Spleen (tissue), 11 donors: ENCODE results near the gene FBN1. TPM values are rescaled to one million over a fixed set of nuclear protein-coding genes. Genes with fewer than 3 reads are reported as not detected.

Source experiments
- DNase-seq: peaks from one replicate; pipeline ENCODE4 v3.0.0-alpha.2; 2020
- H3K27ac ChIP-seq, 8 donors: fragments of 200-600 bp; sonication (generic) in 7 of 8; 1 replicate in 4 of 8; 2 replicates in 4 of 8; pipeline versions ENCODE4 v1.5.0 to v1.8.0; 2016 to 2021; ENCODE audit warnings: inconsistent platforms in 4 of 8, mild to moderate bottlenecking in 4 of 8, moderate library complexity in 1 of 8
- H3K27me3 ChIP-seq, 7 donors: fragments of 200-600 bp; sonication (generic) in 6 of 7; replicated peaks in 1 of 7; 1 replicate in 4 of 7; 2 replicates in 3 of 7; pipeline versions ENCODE4 v1.5.0 to v1.8.0; 2016 to 2021; ENCODE audit warnings: inconsistent platforms in 3 of 7, mild to moderate bottlenecking in 1 of 7
- H3K36me3 ChIP-seq, 6 donors: fragments of 200-600 bp; sonication (generic) in 5 of 6; 1 replicate in 4 of 6; 2 replicates in 2 of 6; pipeline versions ENCODE4 v1.5.0 to v1.8.0; 2016 to 2021; ENCODE audit warnings: inconsistent platforms in 2 of 6
- H3K4me1 ChIP-seq, 6 donors: fragments of 200-600 bp; sonication (generic) in 5 of 6; 1 replicate in 3 of 6; 2 replicates in 3 of 6; pipeline versions ENCODE4 v1.5.0 to v1.8.0; 2016 to 2021; ENCODE audit warnings: inconsistent platforms in 3 of 6
- H3K4me3 ChIP-seq, 8 donors: fragments of 200-600 bp; sonication (generic) in 7 of 8; 1 replicate in 4 of 8; 2 replicates in 4 of 8; pipeline versions ENCODE4 v1.5.0 to v1.8.0; 2016 to 2021; ENCODE audit warnings: inconsistent platforms in 4 of 8, mild to moderate bottlenecking in 4 of 8, moderate library complexity in 2 of 8
- H3K9me3 ChIP-seq, 8 donors: fragments of 200-600 bp; sonication (generic) in 7 of 8; 1 replicate in 4 of 8; 2 replicates in 4 of 8; pipeline versions ENCODE4 v1.5.0 to v1.8.0; 2016 to 2021; ENCODE audit warnings: inconsistent platforms in 4 of 8
- CTCF ChIP-seq, 11 experiments: fragments of 200-600 bp in 7 of 11; fragments of 450-650 bp in 4 of 11; sonication (generic) in 4 of 11; IDR thresholded peaks in 8 of 11; conservative IDR thresholded peaks in 3 of 11; 1 replicate in 7 of 11; 2 replicates in 4 of 11; pipeline versions ENCODE4 v1.4.0 to v1.8.0; 2016 to 2021; ENCODE audit warnings: antibody characterized with exemption in 11 of 11, inconsistent platforms in 4 of 11, mild to moderate bottlenecking in 1 of 11
- POLR2A ChIP-seq, 3 donors: fragments of 450-650 bp; IDR thresholded peaks; one replicate each; pipeline ENCODE4 v1.5.1; 2017; ENCODE audit warnings: antibody characterized with exemption in 3 of 3, mild to moderate bottlenecking in 1 of 3
- POLR2AphosphoS5 ChIP-seq, 3 donors: sonication (generic); formaldehyde crosslinking; IDR thresholded peaks; one replicate each; pipeline ENCODE4 v1.5.1; 2017; ENCODE audit warnings: antibody characterized with exemption in 3 of 3
- WGBS, 5 donors: extraction: QIAGEN DNeasy Blood & Tissue Kit in 3 of 5; methylation state at CpG; one replicate each; pipeline versions ENCODE4 v1.1.5 to v1.1.7; 2013 to 2018; 5-methylcytosine and 5-hydroxymethylcytosine counted together
- intact Hi-C: fragments of 100-400 bp; cut with DNase I; formaldehyde crosslinking; loops from one replicate; pipeline ENCODE4 v1.15.0; 2023; ENCODE audit warnings: low total_unique reads
- polyA plus RNA-seq, 3 donors: library from polyadenylated mRNA; stranded (reverse); fragments of 200-250 nt; gene quantifications; one replicate each; pipeline ENCODE4 v1.2.1, GENCODE V29; 2013
- total RNA-seq, 7 donors: library from RNA; depleted of rRNA in 3 of 7; stranded (reverse); fragments of >200 nt in 3 of 7; fragmentation: NEBNext Ultra II Directional in 4 of 7; extraction: Animal tissue kit (Norgen Biotek cat#: 25700) in 4 of 7; gene quantifications; one replicate each; pipeline versions ENCODE4 v1.1.0 to v1.2.1, GENCODE V29; 2016 to 2021
- donor health status: healthy with polysubstance abuse.
- donor health status: DM: no; HTN: no; CAD: no; lungs with moderate emphysema.
- donor health status: DM: no; HTN: no; CAD: no.
- donor health status: Bipolar disorder and iron deficiency.
- donor health status: healthy.
- donor health status: DM: no; HTN: no; CAD: no.
- donor health status: DM: yes; HTN: yes; CAD: no.

Gene FBN1
- total and polyA plus RNA-seq, 10 donors = 3.2 to 139 (median 45.4) TPM

- H3K4me3 ChIP-seq = no peak overlapping the region
- no peak for TF ChIP-seq POLR2AphosphoS5 (IDR thresholded peaks at IDR 0.05)
- TF ChIP-seq POLR2A (IDR thresholded peaks at IDR 0.05) = no peak
- TF ChIP-seq CTCF (IDR thresholded peaks at IDR 0.05 in 8 of 11, conservative IDR thresholded peaks at IDR 0.05 in 3 of 11) = no peak
- intact Hi-C loops = no loop called here
- no peaks in the 10 kb centered on the region for H3K36me3 ChIP-seq
- peaks cover 0 to 5% (median 0%) of the 10 kb centered on the region in 6 donors for H3K4me1 ChIP-seq
- WGBS, 5 donors = 67 to 100% (median 89%) methylated on average over 1 to 2 of the region's 2 CpGs
- no peak overlapping the region for H3K27ac ChIP-seq
- no peaks in the 10 kb centered on the region for H3K27me3 ChIP-seq
- no peak for DNase-seq
- H3K9me3 ChIP-seq = no peaks in the 10 kb centered on the region
Measured at GRCh38 chr15:48625126-48625525, 20.4 kb downstream of the FBN1 start.

GRCh38 chr15:48624700-48625099 lies 20.8 kb downstream of the FBN1 start:
- H3K27ac ChIP-seq = no peak overlapping the region
- no peak overlapping the region for H3K4me3 ChIP-seq
- 87 to 93% (median 90%) methylated on average over 4 of the region's 4 CpGs for WGBS, 5 donors
- no peak for TF ChIP-seq POLR2AphosphoS5 (IDR thresholded peaks at IDR 0.05)
- TF ChIP-seq CTCF (IDR thresholded peaks at IDR 0.05 in 8 of 11, conservative IDR thresholded peaks at IDR 0.05 in 3 of 11) = no peak
- TF ChIP-seq POLR2A (IDR thresholded peaks at IDR 0.05) = no peak
- no peaks in the 10 kb centered on the region for H3K36me3 ChIP-seq
- peaks cover 0 to 5% (median 0%) of the 10 kb centered on the region in 6 donors for H3K4me1 ChIP-seq
- H3K27me3 ChIP-seq = no peaks in the 10 kb centered on the region
- no peak for DNase-seq
- H3K9me3 ChIP-seq = no peaks in the 10 kb centered on the region
- intact Hi-C loops = no loop called here

GRCh38 chr15:48623456-48623855 lies 22.1 kb downstream of the FBN1 start:
- no peak overlapping the region for H3K27ac ChIP-seq
- no peaks in the 10 kb centered on the region for H3K27me3 ChIP-seq
- 71 to 83% (median 80%) methylated on average over 1 of the region's 1 CpG for WGBS, 5 donors
- H3K4me3 ChIP-seq = no peak overlapping the region
- no peaks in the 10 kb centered on the region for H3K9me3 ChIP-seq
- H3K4me1 ChIP-seq = peaks cover 0 to 6% (median under 1%) of the 10 kb centered on the region in 6 donors
- no peak for DNase-seq
- H3K36me3 ChIP-seq = no peaks in the 10 kb centered on the region
- intact Hi-C loops = no loop called here
- TF ChIP-seq POLR2A (IDR thresholded peaks at IDR 0.05) = no peak
- TF ChIP-seq POLR2AphosphoS5 (IDR thresholded peaks at IDR 0.05) = no peak
- no peak for TF ChIP-seq CTCF (IDR thresholded peaks at IDR 0.05 in 8 of 11, conservative IDR thresholded peaks at IDR 0.05 in 3 of 11)

- TF ChIP-seq CTCF (IDR thresholded peaks at IDR 0.05 in 8 of 11, conservative IDR thresholded peaks at IDR 0.05 in 3 of 11) (no peak), POLR2A (IDR thresholded peaks at IDR 0.05) (no peak), POLR2AphosphoS5 (IDR thresholded peaks at IDR 0.05) (no peak)
- Histone ChIP-seq H3K9me3 (no peaks in the 10 kb centered on the region), H3K27ac (no peak overlapping the region), H3K36me3 (no peaks in the 10 kb centered on the region), H3K4me1 (peaks cover 0 to 14% (median 2%) of the 10 kb centered on the region in 6 donors), H3K27me3 (no peaks in the 10 kb centered on the region), H3K4me3 (no peak overlapping the region)
- intact Hi-C loops = no loop called here
- WGBS, 5 donors = 89 to 98% (median 93%) methylated on average over 2 of the region's 2 CpGs
- DNase-seq = no peak
Measured at GRCh38 chr15:48622237-48622636, 23.3 kb downstream of the FBN1 start.
